ENCODE data around the gene TRIM32.

Gene TRIM32

GRCh38 chr9:116706310-116707290, 19.5 kb downstream of the TRIM32 start:
- FAIRE-seq (no peak), DNase-seq (ENCODE audit: insufficient read length, low spot score) (no peak)
- TF ChIP-seq CTCF (IDR thresholded peaks at IDR 0.05; ENCODE audit: insufficient read depth, missing control alignments), result no peak

GRCh38 chr9:116712781-116713180, 25.7 kb downstream of the TRIM32 start:
- TF ChIP-seq CTCF (IDR thresholded peaks at IDR 0.05; ENCODE audit: insufficient read depth, missing control alignments), result no peak
- no peak for FAIRE-seq

GRCh38 chr9:116713271-116713670, 26.2 kb downstream of the TRIM32 start:
- no peak for TF ChIP-seq CTCF (IDR thresholded peaks at IDR 0.05; ENCODE audit: insufficient read depth, missing control alignments)
- DNase-seq (ENCODE audit: insufficient read length, low spot score), result no peak
- no peak for FAIRE-seq

More at GRCh38 chr9:116712781-116713180, 25.7 kb downstream of the TRIM32 start:
- DNase-seq (ENCODE audit: insufficient read length, low spot score), result no peak

GRCh38 chr9:116715751-116716150, 28.6 kb downstream of the TRIM32 start:
- no peak for FAIRE-seq
- no peak for TF ChIP-seq CTCF (IDR thresholded peaks at IDR 0.05; ENCODE audit: insufficient read depth, missing control alignments)

GRCh38 chr9:116716438-116716837, 29.3 kb downstream of the TRIM32 start:
- no peak for FAIRE-seq
- TF ChIP-seq CTCF (IDR thresholded peaks at IDR 0.05; ENCODE audit: insufficient read depth, missing control alignments), result no peak
- DNase-seq (ENCODE audit: insufficient read length, low spot score), result no peak

More at GRCh38 chr9:116715751-116716150, 28.6 kb downstream of the TRIM32 start:
- DNase-seq (ENCODE audit: insufficient read length, low spot score), result no peak

GRCh38 chr9:116717150-116717549, 30.0 kb downstream of the TRIM32 start:
- FAIRE-seq (no peak), DNase-seq (ENCODE audit: insufficient read length, low spot score) (no peak)
- no peak for TF ChIP-seq CTCF (IDR thresholded peaks at IDR 0.05; ENCODE audit: insufficient read depth, missing control alignments)

GRCh38 chr9:116718111-116718510, 31.0 kb downstream of the TRIM32 start:
- DNase-seq (ENCODE audit: insufficient read length, low spot score) (no peak), FAIRE-seq (no peak)
- no peak for TF ChIP-seq CTCF (IDR thresholded peaks at IDR 0.05; ENCODE audit: insufficient read depth, missing control alignments)
